ENCODE data around the gene PTPRO.

The PTPRO gene

GRCh38 chr12:15304296-15304695, 18.0 kb upstream of the PTPRO start:
- H3K36me3 ChIP-seq (ENCODE audit: control insufficient read depth, insufficient read depth, low read length), result no peaks in the 10 kb centered on the region
- H3K9ac ChIP-seq, result no peak overlapping the region
- no peaks in the 10 kb centered on the region for H3K4me1 ChIP-seq
- no peak overlapping the region for H3K27ac ChIP-seq
- H3K79me2 ChIP-seq, result no peaks in the 10 kb centered on the region
- no peak overlapping the region for H3K4me3 ChIP-seq (ENCODE audit: low read depth, low read length)
- H3K9me3 ChIP-seq (ENCODE audit: control insufficient read depth, low read length), result no peaks in the 10 kb centered on the region
- no peak overlapping the region for H3K4me2 ChIP-seq (ENCODE audit: low read length)
- no peaks in the 10 kb centered on the region for H3K27me3 ChIP-seq (ENCODE audit: control insufficient read depth, insufficient read depth, low read length)
- TF ChIP-seq CTCF (IDR thresholded peaks at IDR 0.05), result no peak
- no peak overlapping the region for H2AFZ ChIP-seq

- Histone ChIP-seq H3K4me1 (no peaks in the 10 kb centered on the region), H3K4me3 (ENCODE audit: low read depth, low read length) (no peak overlapping the region), H3K36me3 (ENCODE audit: control insufficient read depth, insufficient read depth, low read length) (no peaks in the 10 kb centered on the region), H3K27me3 (ENCODE audit: control insufficient read depth, insufficient read depth, low read length) (no peaks in the 10 kb centered on the region), H2AFZ (no peak overlapping the region), H3K4me2 (ENCODE audit: low read length) (no peak overlapping the region), H3K9me3 (ENCODE audit: control insufficient read depth, low read length) (no peaks in the 10 kb centered on the region), H3K9ac (no peak overlapping the region), H3K79me2 (no peaks in the 10 kb centered on the region), H3K27ac (no peak overlapping the region)
- no peak for TF ChIP-seq CTCF (IDR thresholded peaks at IDR 0.05)
Measured at GRCh38 chr12:15306605-15307004, 15.7 kb upstream of the PTPRO start.

DNA sequence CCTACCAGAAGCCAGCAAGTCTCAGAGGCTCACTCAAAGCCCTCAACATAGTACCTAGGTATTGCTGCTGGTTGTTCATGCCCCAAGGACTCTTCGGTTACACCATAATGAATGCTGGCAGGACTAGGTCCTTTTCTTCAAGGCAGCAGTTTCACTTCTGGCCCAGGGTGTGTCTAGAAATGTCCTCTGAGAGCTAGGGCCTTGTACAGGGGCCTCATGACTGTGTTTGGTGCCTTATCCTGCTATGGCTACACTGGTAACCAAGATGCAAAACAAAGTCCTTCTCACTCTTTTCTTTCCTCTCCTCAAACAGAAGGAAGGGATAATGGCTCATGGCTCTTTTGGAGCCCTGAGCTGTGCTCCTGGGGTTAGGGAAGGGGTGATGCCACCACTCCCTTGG, 15.2 kb upstream of the PTPRO start:
- Histone ChIP-seq H3K9me3 (ENCODE audit: control insufficient read depth, low read length) (no peaks in the 10 kb centered on the region), H3K36me3 (ENCODE audit: control insufficient read depth, insufficient read depth, low read length) (no peaks in the 10 kb centered on the region), H3K4me1 (no peaks in the 10 kb centered on the region), H2AFZ (no peak overlapping the region), H3K4me3 (ENCODE audit: low read depth, low read length) (no peak overlapping the region), H3K79me2 (no peaks in the 10 kb centered on the region), H3K27ac (no peak overlapping the region), H3K9ac (no peak overlapping the region), H3K4me2 (ENCODE audit: low read length) (no peak overlapping the region), H3K27me3 (ENCODE audit: control insufficient read depth, insufficient read depth, low read length) (no peaks in the 10 kb centered on the region)
- TF ChIP-seq CTCF (IDR thresholded peaks at IDR 0.05), result no peak

DNA sequence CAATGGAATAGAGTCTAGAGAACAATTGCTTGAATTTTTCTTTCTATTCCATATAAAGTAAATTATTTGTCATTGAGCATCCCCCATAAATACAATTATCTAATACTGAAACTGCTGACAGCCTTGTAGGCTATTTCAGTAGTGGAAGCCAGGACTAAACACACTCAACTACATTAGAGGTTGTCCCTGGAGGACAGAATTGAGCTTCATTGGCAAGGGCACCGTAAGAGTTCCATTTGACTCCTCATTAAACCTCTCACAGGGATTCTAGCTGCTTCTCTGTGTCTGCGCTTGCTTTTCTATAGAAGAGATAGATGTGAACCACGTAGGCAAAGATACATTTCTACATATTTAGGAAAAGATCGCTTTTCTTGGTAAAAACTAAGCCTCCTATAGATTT, 3.5 kb upstream of the PTPRO start:
- H3K4me2 ChIP-seq (ENCODE audit: low read length), result no peak overlapping the region
- no peak overlapping the region for H3K9ac ChIP-seq
- no peak overlapping the region for H2AFZ ChIP-seq
- no peaks in the 10 kb centered on the region for H3K4me1 ChIP-seq
- H3K4me3 ChIP-seq (ENCODE audit: low read depth, low read length), result no peak overlapping the region
- no peaks in the 10 kb centered on the region for H3K79me2 ChIP-seq
- no peaks in the 10 kb centered on the region for H3K9me3 ChIP-seq (ENCODE audit: control insufficient read depth, low read length)
- H3K27ac ChIP-seq, result no peak overlapping the region
- no peaks in the 10 kb centered on the region for H3K27me3 ChIP-seq (ENCODE audit: control insufficient read depth, insufficient read depth, low read length)
- TF ChIP-seq CTCF (IDR thresholded peaks at IDR 0.05), result no peak
- no peaks in the 10 kb centered on the region for H3K36me3 ChIP-seq (ENCODE audit: control insufficient read depth, insufficient read depth, low read length)

DNA sequence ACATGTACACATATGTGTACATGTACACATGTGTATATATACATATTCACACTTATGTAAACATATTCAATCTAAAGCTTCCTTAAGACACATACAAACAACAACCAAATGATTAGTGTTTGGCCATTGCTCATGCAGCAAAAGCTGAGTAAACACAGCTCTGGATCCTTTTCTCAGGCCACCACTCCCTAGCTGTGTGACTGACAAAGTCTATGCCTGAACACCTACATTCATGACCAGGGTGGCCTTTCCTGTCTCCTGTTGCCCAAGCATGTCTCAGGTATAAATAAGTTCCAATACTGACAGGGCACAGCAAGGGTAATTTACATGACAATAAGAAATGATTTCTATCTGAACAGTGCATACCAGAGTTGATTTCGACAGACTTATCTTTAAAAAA, 1.4 kb upstream of the PTPRO start:
- no peak overlapping the region for H3K9ac ChIP-seq
- no peak overlapping the region for H3K27ac ChIP-seq
- H3K4me3 ChIP-seq (ENCODE audit: low read depth, low read length), result no peak overlapping the region
- no peaks in the 10 kb centered on the region for H3K4me1 ChIP-seq
- H3K36me3 ChIP-seq (ENCODE audit: control insufficient read depth, insufficient read depth, low read length), result no peaks in the 10 kb centered on the region
- no peak for TF ChIP-seq CTCF (IDR thresholded peaks at IDR 0.05)
- H3K27me3 ChIP-seq (ENCODE audit: control insufficient read depth, insufficient read depth, low read length), result no peaks in the 10 kb centered on the region
- H3K9me3 ChIP-seq (ENCODE audit: control insufficient read depth, low read length), result no peaks in the 10 kb centered on the region
- no peak overlapping the region for H2AFZ ChIP-seq
- H3K4me2 ChIP-seq (ENCODE audit: low read length), result no peak overlapping the region
- H3K79me2 ChIP-seq, result no peaks in the 10 kb centered on the region

Data from parathyroid adenoma (tissue), 2 donors.